Non-pigmented ciliary epithelial cell (primary cell): Measurements from ENCODE around the gene GREB1L.
"Not testable (repeated sequence)": the region's sequence is repeated elsewhere in the genome, so short reads cannot be mapped to it uniquely, and the experiment has no call there.

Experiments
- DNase-seq: peaks from one replicate; pipeline ENCODE4 v3.0.0-alpha.2; 2010; ENCODE audit warnings: low read depth

GREB1L gene

GRCh38 chr18:21369146-21369545 lies 127.1 kb downstream of the GREB1L start:
- no peak for DNase-seq

- not testable (repeated sequence) for DNase-seq
Observed at GRCh38 chr18:21369597-21369996, 127.6 kb downstream of the GREB1L start.

- DNase-seq, result no peak
Observed at GRCh38 chr18:21383031-21383430, 141.0 kb downstream of the GREB1L start.

GRCh38 chr18:21386523-21387240 lies 144.7 kb downstream of the GREB1L start:
- no peak for DNase-seq

- DNase-seq, result no peak
Observed at GRCh38 chr18:21387886-21388285, 145.9 kb downstream of the GREB1L start.

- no peak for DNase-seq
Observed at GRCh38 chr18:21389283-21389682, 147.3 kb downstream of the GREB1L start.

GRCh38 chr18:21389903-21390302 lies 147.9 kb downstream of the GREB1L start:
- no peak for DNase-seq

GRCh38 chr18:21391074-21391673 lies 149.1 kb downstream of the GREB1L start:
- peak; percentile 32 for DNase-seq

GRCh38 chr18:21393986-21394385 lies 152.0 kb downstream of the GREB1L start:
- no peak for DNase-seq

- no peak for DNase-seq
Observed at GRCh38 chr18:21398121-21398520, 156.1 kb downstream of the GREB1L start.

GRCh38 chr18:21402272-21402671 lies 160.2 kb downstream of the GREB1L start:
- no peak for DNase-seq

- DNase-seq, result no peak
Observed at GRCh38 chr18:21404426-21404825, 162.4 kb downstream of the GREB1L start.

- no peak for DNase-seq
Observed at GRCh38 chr18:21406116-21406515, 164.1 kb downstream of the GREB1L start.

- DNase-seq, result no peak
Observed at GRCh38 chr18:21408681-21409080, 166.6 kb downstream of the GREB1L start.

- no peak for DNase-seq
Observed at GRCh38 chr18:21433436-21433835, 191.4 kb downstream of the GREB1L start.

GRCh38 chr18:21439431-21439846 lies 197.4 kb downstream of the GREB1L start:
- peak; percentile 57 for DNase-seq

- no peak for DNase-seq
Observed at GRCh38 chr18:21441670-21442069, 199.6 kb downstream of the GREB1L start.

- DNase-seq, result no peak
Observed at GRCh38 chr18:21443776-21444464, 201.9 kb downstream of the GREB1L start.

- peak; percentile 22 for DNase-seq
Observed at GRCh38 chr18:21444465-21445212, 202.6 kb downstream of the GREB1L start.

- no peak for DNase-seq
Observed at GRCh38 chr18:21448299-21448698, 206.3 kb downstream of the GREB1L start.

- no peak for DNase-seq
Observed at GRCh38 chr18:21449367-21450290, 207.6 kb downstream of the GREB1L start.
